COR-L47 (cell line): ENCODE measurements around the gene ABCB8.
"Not testable (repeated sequence)": the region's sequence is repeated elsewhere in the genome, so short reads cannot be mapped to it uniquely, and the experiment has no call there.

Experiments
- DNase-seq: peaks from one replicate; lab custom pipeline; 2025; lab: John Stamatoyannopoulos, UW

The ABCB8 gene

GRCh38 chr7:151014950-151015349, 13.3 kb upstream of the ABCB8 start:
- DNase-seq: no peak

- DNase-seq: no peak
Measured at GRCh38 chr7:151015967-151016366, 12.3 kb upstream of the ABCB8 start.

GRCh38 chr7:151016505-151016904, 11.7 kb upstream of the ABCB8 start:
- no peak for DNase-seq

GRCh38 chr7:151016942-151017341, 11.3 kb upstream of the ABCB8 start:
- no peak for DNase-seq

GRCh38 chr7:151017370-151017952, 10.8 kb upstream of the ABCB8 start:
- DNase-seq: no peak

GRCh38 chr7:151017953-151018420, 10.3 kb upstream of the ABCB8 start:
- peak; percentile 9 for DNase-seq

- DNase-seq: no peak
Measured at GRCh38 chr7:151018421-151019129, 9.7 kb upstream of the ABCB8 start.

- no peak for DNase-seq
Measured at GRCh38 chr7:151019130-151019447, 9.2 kb upstream of the ABCB8 start.

- no peak for DNase-seq
Measured at GRCh38 chr7:151020231-151020630, 8.0 kb upstream of the ABCB8 start.

- no peak for DNase-seq
Measured at GRCh38 chr7:151023232-151023631, 5.0 kb upstream of the ABCB8 start.

- no peak for DNase-seq
Measured at GRCh38 chr7:151024435-151025056, 3.7 kb upstream of the ABCB8 start, which contains the start of gene ATG9B. Gene ATG9B, minus strand, starts transcription at chr7:151024494. Its CDS starts 71 bp downstream, at chr7:151024423.

- no peak for DNase-seq
Measured at GRCh38 chr7:151025924-151026671, 2.2 kb upstream of the ABCB8 start.

GRCh38 chr7:151026771-151027727, 1.2 kb upstream of the ABCB8 start:
- not testable (repeated sequence) for DNase-seq

GRCh38 chr7:151027728-151028130, 521 bp upstream of the ABCB8 start:
- DNase-seq: not testable (repeated sequence)

GRCh38 chr7:151028948-151029501, 775 bp downstream of the ABCB8 start:
- no peak for DNase-seq

- no peak for DNase-seq
Measured at GRCh38 chr7:151031011-151031410, 2.8 kb downstream of the ABCB8 start.

- DNase-seq: no peak
Measured at GRCh38 chr7:151032936-151033863, 5.0 kb downstream of the ABCB8 start.

- no peak for DNase-seq
Measured at GRCh38 chr7:151033864-151034249, 5.6 kb downstream of the ABCB8 start.

- DNase-seq: no peak
Measured at GRCh38 chr7:151034312-151035025, 6.2 kb downstream of the ABCB8 start.
